Thymus (tissue), 11 donors: Measurements from ENCODE around the gene DCST2. TPM values are rescaled to one million over a fixed set of nuclear protein-coding genes. Genes with fewer than 3 reads are reported as not detected.

Source experiments
- DNase-seq, 9 donors: peaks; one replicate each; pipeline ENCODE4 v3.0.0-alpha.2; 2013; ENCODE audit warnings: low spot score in 9 of 9, low read depth in 6 of 9, missing footprints in 1 of 9
- H3K27ac ChIP-seq, 2 donors: one replicate each; pipeline ENCODE4 v1.5.1; 2013; ENCODE audit warnings: control low read depth in 1 of 2, low read depth in 1 of 2, low read length in 1 of 2, mild to moderate bottlenecking in 1 of 2, moderate library complexity in 1 of 2
- H3K27me3 ChIP-seq, 2 donors: one replicate each; pipeline ENCODE4 v1.5.1; 2013; ENCODE audit warnings: low read length in 1 of 2; ENCODE audit not compliant: control insufficient read depth in 2 of 2, insufficient read depth in 1 of 2
- H3K36me3 ChIP-seq, 2 donors: one replicate each; pipeline ENCODE4 v1.5.1; 2013; ENCODE audit warnings: low read length in 1 of 2, mild to moderate bottlenecking in 1 of 2, moderate library complexity in 1 of 2; ENCODE audit not compliant: control insufficient read depth in 2 of 2, insufficient read depth in 2 of 2
- H3K4me1 ChIP-seq, 2 donors: one replicate each; pipeline ENCODE4 v1.5.1; 2013; ENCODE audit warnings: low read length in 2 of 2; ENCODE audit not compliant: control insufficient read depth in 2 of 2, insufficient read depth in 2 of 2
- H3K4me3 ChIP-seq, 2 donors: one replicate each; pipeline ENCODE4 v1.5.1; 2013; ENCODE audit warnings: low read length in 2 of 2, control low read depth in 1 of 2, mild to moderate bottlenecking in 1 of 2
- H3K9me3 ChIP-seq, 2 donors: one replicate each; pipeline ENCODE4 v1.5.1; 2013; ENCODE audit warnings: low read length in 1 of 2, mild to moderate bottlenecking in 1 of 2; ENCODE audit not compliant: control insufficient read depth in 2 of 2, insufficient read depth in 1 of 2
- whole genome bisulfite sequencing: extraction: QIAGEN DNeasy Blood & Tissue Kit; methylation state at CpG from one replicate; pipeline ENCODE4 v1.1.7; 2013; 5-methylcytosine and 5-hydroxymethylcytosine counted together
- polyA plus RNA-seq: library from polyadenylated mRNA; stranded (reverse); fragments of 200-250 nt; gene quantifications from one replicate; pipeline ENCODE4 v1.2.3, GENCODE V29; 2013
- total RNA-seq: library from RNA; stranded (reverse); fragments of 120-200 nt; gene quantifications from one replicate; pipeline ENCODE4 v1.2.4, GENCODE V29; 2013
- donor health status: healthy.

DCST2 gene
- total and polyA plus RNA-seq, 2 donors = 0.24 to 7.8 TPM

DNA sequence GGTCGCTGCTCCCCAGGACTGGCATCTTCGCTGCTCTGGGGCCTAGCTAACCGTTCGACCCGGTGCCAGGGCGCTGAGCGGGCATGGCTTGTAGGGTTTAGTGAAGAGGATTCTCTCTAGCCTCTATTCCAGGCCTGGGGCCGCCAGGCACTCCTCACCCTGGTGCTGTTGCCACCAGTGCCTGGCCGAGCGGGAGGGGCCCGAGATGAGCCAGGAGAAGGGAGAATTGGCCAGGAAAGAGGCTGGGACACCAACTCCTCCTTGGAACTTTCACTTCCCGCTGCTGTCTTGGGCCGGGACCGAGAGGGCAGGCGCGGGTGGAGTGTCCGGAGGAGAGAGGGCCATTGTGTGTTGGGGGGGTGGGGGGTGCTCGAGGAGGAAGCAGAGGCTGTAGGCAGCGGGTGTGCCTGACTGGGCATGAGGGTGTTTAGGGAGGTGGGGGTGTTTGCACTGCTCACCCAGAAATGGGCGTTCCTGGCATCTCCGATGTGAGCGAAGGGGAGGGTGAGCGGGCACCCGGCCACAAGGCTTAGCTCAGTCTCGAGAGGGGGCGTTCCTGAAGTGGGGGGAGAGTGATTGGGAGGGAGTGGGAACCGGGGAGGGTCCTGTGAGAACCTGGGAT, 18.3 kb upstream of the DCST2 start:
- peaks cover 0 to 10% of the 10 kb centered on the region in 2 donors for H3K9me3 ChIP-seq
- no peaks in the 10 kb centered on the region for H3K36me3 ChIP-seq
- peak overlapping the region; percentile 25 to 60 for H3K4me3 ChIP-seq
- peaks cover 29 to 74% of the 10 kb centered on the region in 2 donors for H3K27me3 ChIP-seq
- peak in 1 of 9 donors; percentile 19 for DNase-seq
- H3K27ac ChIP-seq = peak overlapping the region in 1 of 2 donors; percentile 11
- H3K4me1 ChIP-seq = peaks cover 16 to 32% of the 10 kb centered on the region in 2 donors
- WGBS = 2% methylated on average over 27 of the region's 27 CpGs

DNA sequence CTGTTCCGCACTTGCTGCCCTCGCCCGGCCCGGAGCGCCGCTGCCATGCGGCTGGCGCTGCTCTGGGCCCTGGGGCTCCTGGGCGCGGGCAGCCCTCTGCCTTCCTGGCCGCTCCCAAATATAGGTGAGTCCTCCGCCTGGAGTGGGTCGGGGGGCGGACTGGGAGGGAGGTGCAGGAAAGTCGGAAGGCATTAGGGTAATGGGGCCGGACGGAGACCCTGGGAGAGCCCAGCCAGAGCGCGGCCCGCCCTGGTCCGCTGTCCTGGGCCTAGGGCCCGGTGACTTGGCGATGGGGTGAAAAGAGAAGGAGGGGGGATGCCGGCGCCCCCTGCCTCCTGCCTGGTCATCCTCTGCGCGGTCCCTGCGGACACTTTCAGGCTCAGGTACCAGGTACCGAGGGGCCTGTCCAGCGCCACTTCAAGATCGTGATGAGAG, 17.8 kb upstream of the DCST2 start:
- peaks cover 29 to 75% of the 10 kb centered on the region in 2 donors for H3K27me3 ChIP-seq
- peak overlapping the region; percentile 25 to 60 for H3K4me3 ChIP-seq
- H3K36me3 ChIP-seq = no peaks in the 10 kb centered on the region
- H3K27ac ChIP-seq = no peak overlapping the region
- WGBS = 1% methylated on average over 31 of the region's 31 CpGs
- H3K9me3 ChIP-seq = peaks cover 0 to 10% of the 10 kb centered on the region in 2 donors
- DNase-seq = no peak
- peaks cover 16 to 32% of the 10 kb centered on the region in 2 donors for H3K4me1 ChIP-seq

DNA sequence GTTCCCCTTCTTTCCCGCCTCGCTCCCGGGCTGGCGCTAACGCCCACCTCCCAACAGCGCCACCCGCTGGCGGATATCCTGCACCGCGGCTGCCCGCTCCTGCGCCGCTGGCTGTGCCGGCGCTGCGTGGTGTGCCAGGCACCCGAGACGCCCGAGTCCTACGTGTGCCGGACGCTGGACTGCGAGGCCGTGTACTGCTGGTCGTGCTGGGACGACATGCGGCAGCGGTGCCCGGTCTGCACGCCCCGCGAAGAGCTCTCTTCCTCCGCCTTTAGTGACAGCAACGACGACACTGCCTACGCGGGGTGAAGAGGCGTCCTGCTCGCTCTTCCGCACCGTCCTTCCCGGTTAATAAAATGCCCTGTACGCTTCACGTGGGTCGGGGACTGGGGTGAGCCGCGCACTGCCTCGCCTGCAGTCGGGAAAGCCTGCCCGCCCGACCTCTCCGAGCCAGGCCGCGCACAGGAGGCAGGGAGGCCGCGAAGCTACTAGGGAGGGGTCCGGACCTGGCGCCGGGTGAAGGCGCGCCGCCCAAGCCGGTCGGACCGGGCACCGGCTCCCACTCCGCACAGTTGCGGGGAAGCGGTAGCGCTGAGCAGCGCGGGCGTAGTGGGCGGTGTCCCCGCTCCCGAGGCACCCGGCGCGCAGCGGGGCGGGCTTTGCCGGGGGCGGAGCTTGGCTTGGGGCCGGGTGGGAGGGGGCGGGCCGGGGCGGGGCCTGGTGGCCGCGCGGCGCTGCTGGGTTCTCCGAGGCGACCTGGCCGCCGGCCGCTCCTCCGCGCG, 17.2 kb upstream of the DCST2 start, which contains the start of gene ADAM15:
Gene ADAM15 (plus strand): TSS at position 757 of the 782 bp plus-strand sequence. CDS start 71 bp downstream, outside the sequence.
- peaks cover 0 to 10% of the 10 kb centered on the region in 2 donors for H3K9me3 ChIP-seq
- WGBS = 1% methylated on average over 99 of the region's 99 CpGs
- H3K36me3 ChIP-seq = no peaks in the 10 kb centered on the region
- peak in 5 of 9 donors; percentile 52 to 80 (median 72) for DNase-seq
- H3K4me1 ChIP-seq = peaks cover 16 to 32% of the 10 kb centered on the region in 2 donors
- H3K4me3 ChIP-seq = peak within 1 kb of the TSS; percentile 42 to 60
- H3K27ac ChIP-seq = peak within 1 kb of the TSS; percentile 57 to 68
- peaks cover 29 to 81% of the 10 kb centered on the region in 2 donors for H3K27me3 ChIP-seq

DNA sequence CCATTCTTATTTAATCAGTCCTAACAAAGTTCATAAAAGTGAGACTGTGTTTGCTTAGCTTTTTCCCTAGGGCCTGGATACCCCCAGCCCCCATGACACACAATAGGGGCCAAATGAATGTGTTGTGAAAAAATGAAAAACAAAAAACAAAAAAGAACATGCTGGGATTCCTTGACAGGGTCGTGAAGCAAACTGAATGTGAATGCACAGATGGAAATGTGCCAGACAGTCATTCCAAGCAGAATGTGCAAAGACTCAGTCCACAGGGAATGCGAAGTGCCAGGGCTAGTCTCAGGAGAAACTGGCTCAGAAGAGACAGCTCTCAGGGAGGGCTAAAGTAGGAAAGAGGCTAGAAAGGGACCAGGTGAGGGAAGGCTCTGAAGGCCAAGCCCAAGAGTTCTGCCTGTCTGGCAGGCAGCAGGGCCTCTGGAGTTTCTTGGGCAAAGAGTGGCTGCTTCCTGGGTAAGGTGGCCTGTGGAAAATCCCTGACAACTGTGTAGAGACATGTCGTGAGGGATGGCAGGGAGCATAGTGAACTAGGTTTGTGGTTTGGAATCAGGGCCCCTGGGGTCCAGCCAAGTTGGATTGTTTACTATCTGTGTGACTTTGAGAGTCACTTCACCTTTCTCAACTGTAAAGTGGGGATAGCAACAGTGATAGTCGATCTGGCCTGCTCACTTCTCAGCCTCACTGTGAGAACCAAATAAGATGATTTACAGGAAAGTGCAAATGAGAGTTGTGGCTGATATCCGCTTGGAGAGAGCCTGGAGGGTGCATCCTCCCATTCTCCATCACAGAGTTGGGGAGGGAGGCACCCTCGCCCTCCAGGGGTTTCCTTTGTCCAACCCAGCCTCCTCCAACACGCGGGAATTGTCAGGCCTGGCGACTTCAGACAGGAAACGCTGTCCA, 16.3 kb upstream of the DCST2 start:
- Histone ChIP-seq H3K27ac (peak overlapping the region; percentile 57 to 68), H3K27me3 (peaks cover 29 to 85% of the 10 kb centered on the region in 2 donors), H3K9me3 (peaks cover 0 to 10% of the 10 kb centered on the region in 2 donors), H3K4me1 (peaks cover 16 to 32% of the 10 kb centered on the region in 2 donors), H3K36me3 (no peaks in the 10 kb centered on the region), H3K4me3 (peak overlapping the region in 1 of 2 donors; percentile 60)
- peak in 1 of 9 donors; percentile 34 for DNase-seq
- 42% methylated on average over 10 of the region's 10 CpGs for WGBS

DNA sequence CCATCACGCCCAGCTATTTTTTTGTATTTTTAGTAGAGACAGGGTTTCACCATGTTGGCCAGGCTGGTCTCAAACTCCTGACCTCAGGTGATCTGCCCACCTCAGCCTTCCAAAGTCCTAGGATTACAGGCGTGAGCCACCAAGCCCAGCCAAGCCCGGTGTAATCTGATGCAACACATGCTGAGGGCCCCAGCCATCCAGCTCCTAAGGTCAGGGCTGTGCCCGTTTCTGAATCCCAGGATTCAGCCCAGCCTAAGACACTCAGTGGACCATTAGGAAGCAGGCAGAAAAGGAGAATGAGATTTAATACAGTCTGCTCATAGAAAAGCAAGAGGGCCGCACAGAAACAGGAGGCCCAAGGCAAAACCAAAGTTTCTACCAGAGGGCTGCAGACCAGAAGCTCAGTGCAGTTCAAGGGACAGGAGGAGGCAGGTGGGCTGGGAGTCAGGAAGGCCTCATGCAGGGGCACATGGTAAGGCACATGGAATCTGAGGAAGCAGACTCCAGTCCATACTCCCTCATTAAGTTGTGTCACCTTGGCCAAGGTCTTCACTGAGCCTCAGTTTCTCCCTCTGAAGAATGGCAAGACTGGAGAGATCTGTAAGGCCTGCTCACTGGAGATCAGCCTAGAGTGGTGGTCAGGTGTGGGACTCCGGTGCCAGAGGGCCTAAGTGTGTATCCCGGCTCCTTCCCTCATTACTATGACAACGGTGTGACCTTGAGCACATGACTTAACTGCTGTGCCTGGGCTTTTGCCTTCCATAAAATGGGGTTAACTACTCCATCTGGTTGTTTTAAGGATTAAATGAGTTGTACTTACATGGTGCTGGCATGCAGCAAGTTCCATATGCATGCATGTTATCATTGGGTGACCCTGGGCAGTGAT, 15.1 kb upstream of the DCST2 start:
- WGBS = 96% methylated on average over 8 of the region's 8 CpGs
- Histone ChIP-seq H3K4me3 (no peak overlapping the region), H3K27me3 (peaks cover 28 to 84% of the 10 kb centered on the region in 2 donors), H3K9me3 (peaks cover 0 to 10% of the 10 kb centered on the region in 2 donors), H3K4me1 (peaks cover 16 to 35% of the 10 kb centered on the region in 2 donors), H3K27ac (no peak overlapping the region), H3K36me3 (no peaks in the 10 kb centered on the region)
- DNase-seq = no peak

DNA sequence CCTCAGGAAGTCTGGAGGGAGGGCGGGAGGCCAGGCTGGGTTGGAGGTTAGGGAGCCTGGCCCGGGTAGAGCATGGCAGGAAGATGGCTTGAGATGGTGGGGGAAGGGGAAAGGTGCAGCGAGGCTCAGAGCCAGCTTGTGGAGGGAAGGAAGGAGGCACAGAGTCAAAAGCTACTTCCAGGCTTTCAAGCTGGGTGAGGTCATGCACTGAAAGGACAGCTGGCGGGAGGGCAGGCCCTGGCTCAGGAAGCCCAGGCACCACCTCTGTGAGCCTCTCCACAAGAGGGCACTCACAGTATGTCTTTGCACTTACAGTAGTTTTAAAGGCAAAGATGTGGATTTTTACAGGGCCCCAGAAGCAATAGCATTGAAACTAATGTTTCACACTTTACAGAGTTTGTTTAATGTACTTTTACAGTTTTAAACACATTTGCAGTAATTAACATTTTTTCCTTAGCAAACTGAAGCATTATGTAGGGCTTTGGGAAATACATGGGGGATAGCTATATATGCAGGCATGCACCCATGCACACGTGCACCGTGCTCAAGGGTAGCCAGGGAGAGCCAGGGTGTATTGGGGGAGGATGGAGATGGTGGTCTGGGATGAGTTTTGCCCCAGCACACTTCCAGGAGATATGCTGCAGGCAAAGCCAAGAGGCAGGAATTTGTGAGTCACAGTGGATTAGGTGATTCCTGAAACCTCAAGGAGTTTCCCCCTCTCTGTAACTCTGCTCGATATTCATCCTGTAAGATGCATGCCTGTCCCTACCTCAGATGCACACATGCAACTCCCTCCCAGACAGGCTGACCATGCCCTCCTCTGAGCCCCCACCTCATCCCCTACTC, 11.5 kb upstream of the DCST2 start:
- Histone ChIP-seq H3K27me3 (peaks cover 3 to 71% of the 10 kb centered on the region in 2 donors), H3K4me3 (no peak overlapping the region), H3K27ac (no peak overlapping the region), H3K9me3 (peaks cover 0 to 2% of the 10 kb centered on the region in 2 donors), H3K36me3 (no peaks in the 10 kb centered on the region), H3K4me1 (peaks cover 0 to 11% of the 10 kb centered on the region in 2 donors)
- 63% methylated on average over 7 of the region's 7 CpGs for WGBS
- peak in 5 of 9 donors; percentile 37 to 74 (median 43) for DNase-seq

DNA sequence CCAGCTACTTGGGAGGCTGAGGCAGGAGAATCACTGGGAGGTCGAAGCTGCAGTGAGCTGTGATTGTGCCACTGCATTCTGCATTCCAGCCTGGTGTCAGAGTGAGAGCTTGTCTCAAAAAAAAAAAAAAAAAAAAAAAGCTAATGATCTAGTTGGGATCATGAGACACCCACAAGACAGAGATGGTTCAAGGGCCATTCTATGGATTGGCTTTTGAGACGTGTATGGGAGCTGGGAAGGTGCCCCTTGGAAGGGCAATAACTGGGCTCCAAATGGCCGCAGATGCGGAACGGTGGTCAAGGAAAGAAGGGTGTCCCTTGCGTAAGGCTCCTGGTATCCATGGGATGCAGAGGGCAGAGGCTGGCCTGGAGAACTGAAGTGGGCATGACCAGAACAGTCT, 10.8 kb upstream of the DCST2 start:
- DNase-seq = no peak
- H3K27ac ChIP-seq = no peak overlapping the region

More for the DNA sequence above, 10.8 kb upstream of the DCST2 start:
- Histone ChIP-seq H3K36me3 (no peaks in the 10 kb centered on the region), H3K9me3 (no peaks in the 10 kb centered on the region), H3K27me3 (peaks cover 0 to 65% of the 10 kb centered on the region in 2 donors), H3K4me1 (peaks cover 0 to 6% of the 10 kb centered on the region in 2 donors), H3K4me3 (no peak overlapping the region)
- 92% methylated on average over 6 of the region's 6 CpGs for WGBS
